Fibroblast of skin of right quadriceps (primary cell): ENCODE results near the gene PYGB.
"Not testable (repeated sequence)": the region's sequence is repeated elsewhere in the genome, so short reads cannot be mapped to it uniquely, and the experiment has no call there.

Experiments
- DNase-seq: peaks from one replicate; pipeline ENCODE4 v3.0.0-alpha.2; 2013

The PYGB gene

GRCh38 chr20:25297141-25297905 is 49.4 kb downstream of the PYGB start:
- DNase-seq, result no peak

- no peak for DNase-seq
Observed at GRCh38 chr20:25299806-25300205, 51.9 kb downstream of the PYGB start.

GRCh38 chr20:25300496-25301170 is 52.7 kb downstream of the PYGB start:
- DNase-seq, result no peak

GRCh38 chr20:25301357-25301920 is 53.6 kb downstream of the PYGB start:
- DNase-seq, result no peak

GRCh38 chr20:25302596-25302995 is 54.7 kb downstream of the PYGB start:
- DNase-seq, result no peak

GRCh38 chr20:25303292-25304024 is 55.6 kb downstream of the PYGB start:
- DNase-seq, result no peak

- no peak for DNase-seq
Observed at GRCh38 chr20:25304025-25304549, 56.2 kb downstream of the PYGB start.

GRCh38 chr20:25306991-25307903 is 59.4 kb downstream of the PYGB start:
- DNase-seq, result no peak

GRCh38 chr20:25308083-25308491 is 60.2 kb downstream of the PYGB start:
- DNase-seq, result no peak

- peak; percentile 54 for DNase-seq
Observed at GRCh38 chr20:25308671-25309394, 60.9 kb downstream of the PYGB start.

- peak; percentile 53 for DNase-seq
Observed at GRCh38 chr20:25309395-25310267, 61.7 kb downstream of the PYGB start.

- peak; percentile 85 for DNase-seq
Observed at GRCh38 chr20:25310268-25310920, 62.5 kb downstream of the PYGB start.

- peak; percentile 94 for DNase-seq
Observed at GRCh38 chr20:25310921-25311728, 63.2 kb downstream of the PYGB start.

GRCh38 chr20:25312716-25313115 is 64.8 kb downstream of the PYGB start:
- DNase-seq, result not testable (repeated sequence)

GRCh38 chr20:25313593-25313992 is 65.7 kb downstream of the PYGB start:
- no peak for DNase-seq

GRCh38 chr20:25314497-25315417 is 66.9 kb downstream of the PYGB start:
- DNase-seq, result no peak

GRCh38 chr20:25315418-25316210 is 67.7 kb downstream of the PYGB start:
- DNase-seq, result no peak
